Activated CD8-positive, alpha-beta T cell treated with anti-CD3 and anti-CD28 coated beads for 36 hours (primary cell): ENCODE results near the gene SCNN1B. TPM values are rescaled to one million over a fixed set of nuclear protein-coding genes. Genes with fewer than 3 reads are reported as not detected.
"Not testable (repeated sequence)": the region's sequence is repeated elsewhere in the genome, so short reads cannot be mapped to it uniquely, and the experiment has no call there.

ENCODE experiments used
- ATAC-seq: fragments of 200-7000 bp; cut with Tn5 transposase; one replicate; pipeline ENCODE4 v1.10.0; 2021; ENCODE audit warnings: mild to moderate bottlenecking, moderate library complexity
- CTCF ChIA-PET: fragments of 350-600 bp; sonication (Branson Sonifier 250); formaldehyde crosslinking; loops from one replicate; lab custom pipeline; 2021; ENCODE audit warnings: antibody characterized with exemption; lab: Charles Lee
- POLR2A ChIA-PET: fragments of 350-600 bp; sonication (Branson Sonifier 250); formaldehyde crosslinking; loops from one replicate; lab custom pipeline; 2021; ENCODE audit warnings: antibody characterized with exemption; lab: Charles Lee
- DNase-seq: peaks from one replicate; pipeline ENCODE4 v3.0.0-alpha.2; 2020
- H3K27ac Mint-ChIP-seq: one replicate; pipeline ENCODE4 v1.8.0; 2021; ENCODE audit warnings: mild to moderate bottlenecking, mixed read lengths
- H3K27me3 Mint-ChIP-seq: one replicate; pipeline ENCODE4 v1.8.0; 2021; ENCODE audit warnings: mixed read lengths
- H3K36me3 Mint-ChIP-seq: one replicate; pipeline ENCODE4 v1.8.0; 2021; ENCODE audit warnings: low read depth, mixed read lengths
- H3K4me1 Mint-ChIP-seq: one replicate; pipeline ENCODE4 v1.8.0; 2021; ENCODE audit warnings: low read depth, mixed read lengths
- H3K4me3 Mint-ChIP-seq: one replicate; pipeline ENCODE4 v1.8.0; 2021; ENCODE audit warnings: mild to moderate bottlenecking, moderate library complexity, mixed read lengths
- H3K9me3 Mint-ChIP-seq: one replicate; pipeline ENCODE4 v1.8.0; 2021; ENCODE audit warnings: mixed read lengths
- CTCF ChIP-seq: fragments of 200-600 bp; IDR thresholded peaks from one replicate; pipeline ENCODE4 v1.8.0; 2022; ENCODE audit warnings: antibody characterized with exemption, mild to moderate bottlenecking
- intact Hi-C: fragments of 100-400 bp; cut with micrococcal nuclease; formaldehyde crosslinking; loops from one replicate; pipeline ENCODE4 v1.10.0; 2022
- total RNA-seq, 2 experiments: library from RNA; stranded (reverse); gene quantifications; one replicate each; pipeline ENCODE4 v1.2.3, GENCODE V29; 2021

The SCNN1B gene
- total RNA-seq, 2 experiments from 2014 or later = not detected

- H3K36me3 Mint-ChIP-seq = peaks cover 8% of the 10 kb centered on the region
- no peaks in the 10 kb centered on the region for H3K27me3 Mint-ChIP-seq
- intact Hi-C loops = loop anchor here (10.0 kb wide), 1 partner anchor 64 kb away; no protein-coding TSS in a partner anchor
- no peaks in the 10 kb centered on the region for H3K9me3 Mint-ChIP-seq
- no peak overlapping the region for H3K4me3 Mint-ChIP-seq
- DNase-seq (no peak), ATAC-seq (no peak)
- TF ChIP-seq CTCF = no peak
- CTCF ChIA-PET = interaction anchor here (1.2 kb wide), 1 partner anchor 44 kb away, joined by 3 read pairs; no protein-coding TSS in a partner anchor
- POLR2A ChIA-PET = no interaction called here
- H3K27ac Mint-ChIP-seq = no peak overlapping the region
- no peaks in the 10 kb centered on the region for H3K4me1 Mint-ChIP-seq
Measured at GRCh38 chr16:23388786-23389185, 86.7 kb downstream of the SCNN1B start.

DNA sequence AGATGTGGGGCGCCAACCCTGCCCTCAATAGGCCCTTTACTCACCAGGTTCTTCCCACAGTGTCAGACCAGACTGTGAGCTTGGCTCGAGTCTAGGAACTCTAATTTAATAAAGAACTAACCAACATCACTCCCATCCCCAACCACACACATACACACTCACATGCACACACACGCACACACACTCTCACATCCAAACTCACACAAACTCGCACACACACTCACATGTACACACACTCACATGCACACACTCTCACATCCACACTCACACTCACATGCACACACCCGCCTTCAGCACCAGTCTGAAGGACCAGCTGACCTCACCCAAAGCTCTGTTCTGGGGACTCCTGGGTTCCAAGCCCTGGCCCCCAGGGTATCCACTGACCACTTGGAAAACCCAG is 87.1 kb downstream of the SCNN1B start:
- no peak overlapping the region for H3K4me3 Mint-ChIP-seq
- no peak for DNase-seq
- no peaks in the 10 kb centered on the region for H3K4me1 Mint-ChIP-seq
- no peak for ATAC-seq
- no peak overlapping the region for H3K27ac Mint-ChIP-seq
- no peak for TF ChIP-seq CTCF
- no peaks in the 10 kb centered on the region for H3K9me3 Mint-ChIP-seq
- H3K27me3 Mint-ChIP-seq = no peaks in the 10 kb centered on the region
- POLR2A ChIA-PET = no interaction called here
- CTCF ChIA-PET = interaction anchor here (1.2 kb wide), 1 partner anchor 43 kb away, joined by 3 read pairs; no protein-coding TSS in a partner anchor
- H3K36me3 Mint-ChIP-seq = peaks cover 8% of the 10 kb centered on the region
- intact Hi-C loops = loop anchor here (10.0 kb wide), 1 partner anchor 64 kb away; no protein-coding TSS in a partner anchor

- intact Hi-C loops = loop anchor here (10.0 kb wide), 1 partner anchor 65 kb away; no protein-coding TSS in a partner anchor
- H3K27me3 Mint-ChIP-seq, H3K4me1 Mint-ChIP-seq, ATAC-seq, H3K36me3 Mint-ChIP-seq, H3K4me3 Mint-ChIP-seq, DNase-seq, H3K27ac Mint-ChIP-seq, H3K9me3 Mint-ChIP-seq, POLR2A ChIA-PET: not testable (repeated sequence)
- CTCF ChIA-PET = interaction anchor here (1.2 kb wide), 1 partner anchor 43 kb away, joined by 3 read pairs; no protein-coding TSS in a partner anchor
Measured at GRCh38 chr16:23389936-23390335, 87.8 kb downstream of the SCNN1B start.

- DNase-seq (no peak), ATAC-seq (no peak)
- H3K27ac Mint-ChIP-seq = no peak overlapping the region
- no peak overlapping the region for H3K4me3 Mint-ChIP-seq
- POLR2A ChIA-PET = no interaction called here
- intact Hi-C loops = no loop called here
- no peak for TF ChIP-seq CTCF
- no peaks in the 10 kb centered on the region for H3K4me1 Mint-ChIP-seq
- CTCF ChIA-PET = interaction anchor here (2.4 kb wide), 1 partner anchor 43 kb away, joined by 7 read pairs; no protein-coding TSS in a partner anchor
- peaks cover 11% of the 10 kb centered on the region for H3K36me3 Mint-ChIP-seq
- no peaks in the 10 kb centered on the region for H3K9me3 Mint-ChIP-seq
- no peaks in the 10 kb centered on the region for H3K27me3 Mint-ChIP-seq
Measured at GRCh38 chr16:23391381-23392222, 89.5 kb downstream of the SCNN1B start.

- no peak overlapping the region for H3K27ac Mint-ChIP-seq
- TF ChIP-seq CTCF = no peak
- no peaks in the 10 kb centered on the region for H3K27me3 Mint-ChIP-seq
- no peak for ATAC-seq
- intact Hi-C loops = no loop called here
- H3K36me3 Mint-ChIP-seq = peaks cover 11% of the 10 kb centered on the region
- no peak overlapping the region for H3K4me3 Mint-ChIP-seq
- H3K9me3 Mint-ChIP-seq = no peaks in the 10 kb centered on the region
- no peak for DNase-seq
- CTCF ChIA-PET = interaction anchor here (2.4 kb wide), 1 partner anchor 43 kb away, joined by 7 read pairs; no protein-coding TSS in a partner anchor
- POLR2A ChIA-PET = no interaction called here
- no peaks in the 10 kb centered on the region for H3K4me1 Mint-ChIP-seq
Measured at GRCh38 chr16:23392223-23392600, 90.1 kb downstream of the SCNN1B start.
